Brain microvascular endothelial cell (primary cell): ENCODE results near the gene SNAP29.
A peak's percentile ranks its signal among the peaks of the same experiment; 100 is the strongest.

Experiments
- DNase-seq: peaks from one replicate; pipeline ENCODE4 v3.0.0-alpha.2; 2020
- H3K27ac ChIP-seq: fragments of 250-450 bp; sonication (Bioruptor Pico); 2 replicates; pipeline ENCODE4 v1.5.1; 2020; ENCODE audit warnings: mild to moderate bottlenecking, moderate library complexity
- H3K27me3 ChIP-seq: fragments of 250-450 bp; sonication (Bioruptor Pico); replicated peaks from 2 replicates; pipeline ENCODE4 v1.5.1; 2020; ENCODE audit warnings: mild to moderate bottlenecking
- H3K36me3 ChIP-seq: fragments of 250-450 bp; sonication (Bioruptor Pico); replicated peaks from 2 replicates; pipeline ENCODE4 v1.5.1; 2020; ENCODE audit warnings: mild to moderate bottlenecking
- H3K4me3 ChIP-seq: 2 replicates; pipeline ENCODE4 v1.5.1; 2011; ENCODE audit warnings: low read depth, mild to moderate bottlenecking, control low read depth, low read length, moderate library complexity
- CTCF ChIP-seq: IDR thresholded peaks from 2 replicates; pipeline ENCODE4 v1.5.1; 2011; ENCODE audit warnings: low read depth, mild to moderate bottlenecking, moderate library complexity, low read length, control low read depth, inconsistent platforms; ENCODE audit errors: missing control alignments
- in situ Hi-C: cut with HindIII; loops from 2 replicates; pipeline ENCODE4 v1.10.0; 2017; ENCODE audit warnings: low sequenced_read_pairs, low pct_ligation_motif_present

SNAP29 gene

DNA sequence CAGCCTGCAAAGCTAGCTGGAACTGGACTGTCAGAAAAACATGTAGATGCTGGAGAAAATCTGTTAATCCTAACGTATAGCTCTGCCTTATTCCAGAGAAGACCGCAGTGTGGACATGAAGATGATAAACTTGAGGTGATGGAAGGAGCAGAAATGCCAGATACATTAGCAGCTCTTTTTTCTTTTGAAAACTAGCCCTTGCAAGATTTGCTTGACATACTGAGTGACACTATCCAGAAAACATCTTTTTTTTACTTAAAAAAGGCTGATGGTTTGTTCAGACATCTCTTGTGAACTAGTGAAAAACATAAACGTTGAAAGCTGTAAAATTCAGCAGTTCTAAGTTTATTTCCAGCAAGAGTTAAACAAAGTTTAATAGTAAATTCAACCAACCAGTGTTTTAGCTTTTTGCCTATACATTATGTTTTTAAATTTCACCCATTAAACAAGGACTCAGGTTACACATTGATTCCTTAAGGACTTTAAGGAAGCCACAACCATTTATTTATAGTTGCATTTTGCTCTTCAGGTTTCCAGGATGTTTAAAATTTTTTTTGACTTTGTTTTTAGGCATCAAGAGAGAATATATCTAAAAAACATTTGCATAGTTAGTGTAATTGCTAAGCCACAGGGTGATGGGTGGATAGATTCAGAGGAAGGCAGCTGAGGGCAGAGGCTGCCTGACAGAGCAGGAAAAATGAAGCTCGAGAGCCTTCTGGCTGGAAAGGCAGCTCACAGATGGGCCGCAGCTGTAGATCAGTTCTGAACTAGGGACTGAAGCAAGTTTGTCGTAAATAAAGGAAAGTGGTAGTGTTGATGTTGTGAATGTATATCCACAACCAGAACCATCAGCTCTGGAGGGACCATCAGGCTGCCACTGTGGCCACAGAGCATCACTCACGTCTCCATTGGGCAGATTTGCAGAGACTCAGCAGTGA is 9.5 kb downstream of the SNAP29 start:
- no peaks in the 10 kb centered on the region for H3K27me3 ChIP-seq
- in situ Hi-C loops = no loop called here
- no peak overlapping the region for H3K4me3 ChIP-seq
- no peak for TF ChIP-seq CTCF
- peak overlapping the region; percentile 28 for H3K27ac ChIP-seq
- DNase-seq = no peak
- peaks cover 17% of the 10 kb centered on the region for H3K36me3 ChIP-seq

GRCh38 chr22:20869234-20869633 is 10.4 kb downstream of the SNAP29 start:
- H3K27me3 ChIP-seq = no peaks in the 10 kb centered on the region
- TF ChIP-seq CTCF = no peak
- H3K36me3 ChIP-seq = peaks cover 20% of the 10 kb centered on the region
- no peak overlapping the region for H3K27ac ChIP-seq
- no peak for DNase-seq
- in situ Hi-C loops = no loop called here
- no peak overlapping the region for H3K4me3 ChIP-seq

GRCh38 chr22:20873214-20873613 is 14.4 kb downstream of the SNAP29 start:
- peaks cover 26% of the 10 kb centered on the region for H3K36me3 ChIP-seq
- no peak for DNase-seq
- H3K27me3 ChIP-seq = no peaks in the 10 kb centered on the region
- H3K27ac ChIP-seq = no peak overlapping the region
- in situ Hi-C loops = no loop called here
- H3K4me3 ChIP-seq = no peak overlapping the region
- TF ChIP-seq CTCF = no peak

DNA sequence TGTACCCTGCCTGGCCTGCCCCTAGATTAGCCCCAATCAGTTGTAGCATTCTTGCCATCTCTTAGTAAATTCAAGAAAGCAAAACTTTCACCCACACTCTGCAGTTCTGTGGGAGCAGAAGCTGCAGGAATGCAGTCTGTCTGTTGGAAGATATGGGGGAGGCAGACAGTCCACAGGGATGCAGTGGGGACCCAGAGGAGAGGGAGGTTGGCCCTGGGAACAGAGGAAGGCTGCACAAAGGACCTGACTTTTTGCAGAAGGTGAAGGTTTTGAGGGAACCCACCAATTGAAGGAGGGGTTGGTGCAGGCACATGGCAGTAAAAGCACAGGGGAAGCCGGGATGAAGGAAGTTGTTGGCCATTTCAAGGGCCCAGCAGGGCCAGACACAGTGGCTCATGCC is 16.5 kb downstream of the SNAP29 start:
- Histone ChIP-seq H3K4me3 (no peak overlapping the region), H3K27ac (no peak overlapping the region), H3K27me3 (no peaks in the 10 kb centered on the region), H3K36me3 (peaks cover 17% of the 10 kb centered on the region)
- DNase-seq = no peak
- in situ Hi-C loops = no loop called here
- no peak for TF ChIP-seq CTCF

DNA sequence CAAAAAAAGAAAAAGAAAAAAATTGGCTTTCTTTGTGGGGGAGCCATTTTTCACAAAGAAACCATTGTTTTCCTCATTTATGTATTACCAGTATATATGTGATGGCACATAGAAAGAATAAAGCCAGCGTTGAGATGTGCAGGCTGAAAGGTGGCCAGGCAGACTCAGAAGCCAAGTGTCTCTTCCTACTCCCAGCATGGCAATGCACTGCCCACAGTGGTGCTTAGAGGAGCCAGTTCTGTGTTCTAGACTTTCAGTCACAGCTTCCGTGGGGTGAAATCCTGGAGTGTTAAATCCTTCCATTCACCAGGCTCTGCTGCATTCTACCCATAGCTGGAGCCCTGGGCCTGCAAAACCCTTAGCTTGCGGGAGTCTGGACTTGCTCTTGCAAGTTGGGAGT is 18.9 kb downstream of the SNAP29 start:
- no peak for TF ChIP-seq CTCF
- H3K36me3 ChIP-seq = peaks cover 20% of the 10 kb centered on the region
- no peak for DNase-seq
- H3K27me3 ChIP-seq = no peaks in the 10 kb centered on the region
- in situ Hi-C loops = no loop called here
- H3K27ac ChIP-seq = no peak overlapping the region
- H3K4me3 ChIP-seq = no peak overlapping the region

GRCh38 chr22:20881231-20881630 is 22.4 kb downstream of the SNAP29 start:
- no peak for TF ChIP-seq CTCF
- in situ Hi-C loops = no loop called here
- H3K27me3 ChIP-seq = no peaks in the 10 kb centered on the region

More at GRCh38 chr22:20881231-20881630, 22.4 kb downstream of the SNAP29 start:
- H3K4me3 ChIP-seq = no peak overlapping the region
- DNase-seq = no peak
- peaks cover 19% of the 10 kb centered on the region for H3K36me3 ChIP-seq
- no peak overlapping the region for H3K27ac ChIP-seq
